Activated CD4-positive, alpha-beta memory T cell treated with anti-CD3 and anti-CD28 coated beads, Interleukin-2, amount 10 ng/mL, durations not matched to agents 7 days and 5 days (primary cell): Measurements from ENCODE around the gene MAP2K3. TPM values are rescaled to one million over a fixed set of nuclear protein-coding genes. Genes with fewer than 3 reads are reported as not detected.
"Not testable (repeated sequence)": the region's sequence is repeated elsewhere in the genome, so short reads cannot be mapped to it uniquely, and the experiment has no call there.

ENCODE experiments used
- CTCF ChIA-PET: fragments of 350-600 bp; sonication (Branson Sonifier 250); formaldehyde crosslinking; loops from one replicate; lab custom pipeline; 2021; ENCODE audit warnings: antibody characterized with exemption, inconsistent platforms; lab: Charles Lee
- POLR2A ChIA-PET: fragments of 350-600 bp; sonication (Branson Sonifier 250); formaldehyde crosslinking; loops from one replicate; lab custom pipeline; 2021; ENCODE audit warnings: antibody characterized with exemption; lab: Charles Lee
- DNase-seq: peaks from one replicate; pipeline ENCODE4 v3.0.0-alpha.2; 2020
- H3K27ac Mint-ChIP-seq: one replicate; pipeline ENCODE4 v1.8.0; 2021; ENCODE audit warnings: mild to moderate bottlenecking, mixed read lengths
- H3K27me3 Mint-ChIP-seq: one replicate; pipeline ENCODE4 v1.8.0; 2021; ENCODE audit warnings: mixed read lengths
- H3K36me3 Mint-ChIP-seq: one replicate; pipeline ENCODE4 v1.8.0; 2021; ENCODE audit warnings: low read depth, mixed read lengths
- H3K4me1 Mint-ChIP-seq: one replicate; pipeline ENCODE4 v1.8.0; 2021; ENCODE audit warnings: mixed read lengths
- H3K4me3 Mint-ChIP-seq: one replicate; pipeline ENCODE4 v1.8.0; 2021; ENCODE audit warnings: mild to moderate bottlenecking, mixed read lengths
- H3K9me3 Mint-ChIP-seq: one replicate; pipeline ENCODE4 v1.8.0; 2021; ENCODE audit warnings: mixed read lengths
- total RNA-seq, 2 experiments: library from RNA; stranded (reverse); gene quantifications; one replicate each; pipeline ENCODE4 v1.2.3, GENCODE V29; 2021

MAP2K3 gene
- total RNA-seq, 2 experiments from 2014 or later = 74.2 to 76.0 TPM

GRCh38 chr17:21297597-21297996 lies 13.1 kb downstream of the MAP2K3 start:
- Mint-ChIP-seq H3K4me1 (no peaks in the 10 kb centered on the region), H3K4me3 (no peak overlapping the region), H3K27me3 (no peaks in the 10 kb centered on the region), H3K27ac (no peak overlapping the region), H3K36me3 (peaks cover 37% of the 10 kb centered on the region), H3K9me3 (peaks cover 14% of the 10 kb centered on the region)
- ChIA-PET POLR2A (no interaction called here), CTCF (no interaction called here)
- DNase-seq = no peak

DNA sequence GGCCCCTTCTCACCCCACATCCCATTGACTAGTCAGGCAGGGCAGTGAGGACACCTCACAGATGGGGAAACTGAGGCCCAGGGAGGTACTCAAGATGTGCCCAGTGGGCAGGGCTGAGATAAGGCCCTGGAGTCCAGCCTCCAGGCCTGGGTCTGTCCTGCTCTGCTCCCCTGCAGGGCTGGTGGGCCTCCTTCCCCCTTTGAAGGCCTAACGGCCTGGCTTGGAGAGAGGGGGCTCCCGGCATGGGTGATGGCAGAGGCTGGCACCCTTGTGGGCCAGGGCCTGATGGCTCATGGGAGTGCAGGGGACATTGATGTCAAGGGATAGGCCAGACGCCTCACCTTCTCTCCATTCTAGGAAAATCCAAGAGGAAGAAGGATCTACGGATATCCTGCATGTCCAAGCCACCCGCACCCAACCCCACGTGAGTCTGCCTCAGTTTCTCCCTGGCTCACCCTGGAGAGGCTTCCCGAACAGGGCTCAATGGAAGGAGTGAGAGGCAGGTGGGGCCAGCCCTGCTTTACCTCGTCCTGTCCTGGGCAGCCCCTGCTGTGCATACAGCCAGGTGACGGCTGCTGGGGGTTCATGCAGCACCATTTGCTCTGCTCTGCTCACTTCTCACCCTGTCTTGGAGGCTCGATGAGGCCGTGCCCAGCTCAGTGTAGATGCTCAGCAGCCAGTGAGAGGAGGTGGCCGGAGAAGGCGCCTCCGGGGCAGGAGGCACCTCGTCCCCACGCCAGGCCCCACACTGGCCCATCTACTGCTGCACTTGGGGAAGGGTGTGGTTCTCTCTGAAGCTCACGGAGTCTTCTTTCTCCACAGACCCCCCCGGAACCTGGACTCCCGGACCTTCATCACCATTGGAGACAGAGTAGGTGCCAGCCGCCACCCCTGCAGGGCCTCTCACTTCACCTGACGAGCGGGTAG lies 13.8 kb downstream of the MAP2K3 start:
- Mint-ChIP-seq H3K4me1 (no peaks in the 10 kb centered on the region), H3K27ac (no peak overlapping the region), H3K4me3 (no peak overlapping the region), H3K9me3 (peaks cover 14% of the 10 kb centered on the region), H3K27me3 (no peaks in the 10 kb centered on the region), H3K36me3 (peaks cover 45% of the 10 kb centered on the region)
- ChIA-PET POLR2A (no interaction called here), CTCF (no interaction called here)
- no peak for DNase-seq

DNA sequence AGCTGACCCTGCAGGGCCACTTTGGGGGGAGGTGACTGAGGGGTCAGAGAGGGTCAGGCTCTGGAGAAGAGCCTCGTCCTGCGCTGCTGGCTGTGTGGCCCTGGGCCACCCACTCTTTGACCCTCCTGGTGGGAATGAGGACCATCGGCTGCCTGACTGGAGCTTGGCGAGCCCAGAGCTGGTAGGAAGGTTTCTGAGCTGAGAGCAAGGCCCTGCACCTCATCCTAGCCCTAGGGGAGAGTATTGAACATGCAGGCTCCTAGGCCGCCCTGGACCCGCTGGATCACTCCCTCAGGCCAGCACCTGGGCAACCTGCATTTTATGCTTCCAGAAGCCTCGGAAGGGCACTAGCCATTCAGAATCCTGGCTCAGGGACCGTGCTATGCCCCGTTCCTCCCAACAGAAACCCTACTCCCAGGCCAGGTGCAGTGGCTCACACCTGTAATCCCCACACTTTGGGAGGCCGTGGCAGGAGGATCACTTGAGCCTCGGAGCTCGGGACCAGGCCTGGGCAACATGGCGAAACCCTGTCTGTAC lies 14.5 kb downstream of the MAP2K3 start:
- Mint-ChIP-seq H3K27me3 (no peaks in the 10 kb centered on the region), H3K4me3 (no peak overlapping the region), H3K9me3 (peaks cover 14% of the 10 kb centered on the region), H3K36me3 (peaks cover 52% of the 10 kb centered on the region), H3K27ac (no peak overlapping the region), H3K4me1 (no peaks in the 10 kb centered on the region)
- ChIA-PET POLR2A (no interaction called here), CTCF (interaction anchor here (0.7 kb wide), 1 partner anchor 158 kb away, joined by 3 read pairs; no protein-coding TSS in a partner anchor)
- DNase-seq = no peak

GRCh38 chr17:21299981-21300600 lies 15.6 kb downstream of the MAP2K3 start:
- CTCF ChIA-PET = no interaction called here

GRCh38 chr17:21300601-21301571 lies 16.4 kb downstream of the MAP2K3 start:
- CTCF ChIA-PET = no interaction called here
- no peak for DNase-seq
- POLR2A ChIA-PET = no interaction called here
- H3K27me3 Mint-ChIP-seq = no peaks in the 10 kb centered on the region
- no peak overlapping the region for H3K27ac Mint-ChIP-seq
- no peak overlapping the region for H3K4me3 Mint-ChIP-seq
- H3K4me1 Mint-ChIP-seq = no peaks in the 10 kb centered on the region
- H3K36me3 Mint-ChIP-seq = peaks cover 60% of the 10 kb centered on the region
- H3K9me3 Mint-ChIP-seq = peaks cover 5% of the 10 kb centered on the region

More at GRCh38 chr17:21299981-21300600, 15.6 kb downstream of the MAP2K3 start:
- Mint-ChIP-seq H3K27me3 (no peaks in the 10 kb centered on the region), H3K4me3 (no peak overlapping the region), H3K9me3 (peaks cover 8% of the 10 kb centered on the region), H3K27ac (no peak overlapping the region), H3K4me1 (no peaks in the 10 kb centered on the region), H3K36me3 (peaks cover 54% of the 10 kb centered on the region)
- POLR2A ChIA-PET = no interaction called here
- DNase-seq = no peak

- ChIA-PET POLR2A (no interaction called here), CTCF (no interaction called here)
- no peak overlapping the region for H3K27ac Mint-ChIP-seq
- no peaks in the 10 kb centered on the region for H3K4me1 Mint-ChIP-seq
- H3K4me3 Mint-ChIP-seq = no peak overlapping the region
- H3K27me3 Mint-ChIP-seq = no peaks in the 10 kb centered on the region
- peaks cover 5% of the 10 kb centered on the region for H3K9me3 Mint-ChIP-seq
- peaks cover 70% of the 10 kb centered on the region for H3K36me3 Mint-ChIP-seq
- no peak for DNase-seq
Measured at GRCh38 chr17:21301593-21302550, 17.4 kb downstream of the MAP2K3 start.

DNA sequence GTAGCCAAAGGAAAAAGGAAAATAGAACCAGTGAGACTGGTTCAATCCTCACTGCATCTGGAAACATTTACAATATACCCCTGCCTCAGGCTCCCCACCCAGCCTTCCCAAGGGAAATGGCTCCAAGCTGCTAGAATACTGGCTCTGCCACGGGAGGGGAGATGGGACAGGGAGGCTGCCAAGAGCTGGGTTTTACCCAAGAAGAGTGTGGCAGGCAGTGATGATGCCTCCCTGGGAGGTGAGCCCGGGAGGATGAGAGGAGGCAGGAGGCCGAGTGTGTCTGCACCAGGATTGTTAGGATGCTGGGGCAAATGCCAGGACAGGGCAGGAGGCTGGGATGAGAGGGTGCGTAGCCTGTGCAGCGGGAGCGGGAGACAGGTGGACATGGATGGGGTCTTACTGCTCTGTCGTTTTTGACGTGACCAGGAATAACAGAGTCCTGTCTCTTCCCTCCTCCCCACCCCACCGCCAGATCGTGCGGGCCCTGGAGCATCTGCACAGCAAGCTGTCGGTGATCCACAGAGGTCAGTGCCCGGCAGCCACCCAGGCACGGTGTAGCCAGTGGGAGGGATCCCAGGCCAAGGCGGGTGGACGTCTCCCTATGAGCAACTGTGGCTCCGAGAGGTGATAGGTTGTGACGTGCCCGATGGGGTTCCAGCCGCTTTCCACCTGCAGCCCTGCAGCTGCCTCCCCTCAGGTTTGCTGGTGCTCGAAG lies 18.4 kb downstream of the MAP2K3 start:
- H3K27ac Mint-ChIP-seq = no peak overlapping the region
- ChIA-PET POLR2A (no interaction called here), CTCF (no interaction called here)
- H3K9me3 Mint-ChIP-seq = peaks cover 5% of the 10 kb centered on the region
- H3K4me3 Mint-ChIP-seq = no peak overlapping the region
- no peak for DNase-seq
- no peaks in the 10 kb centered on the region for H3K27me3 Mint-ChIP-seq
- no peaks in the 10 kb centered on the region for H3K4me1 Mint-ChIP-seq
- H3K36me3 Mint-ChIP-seq = peaks cover 73% of the 10 kb centered on the region

DNA sequence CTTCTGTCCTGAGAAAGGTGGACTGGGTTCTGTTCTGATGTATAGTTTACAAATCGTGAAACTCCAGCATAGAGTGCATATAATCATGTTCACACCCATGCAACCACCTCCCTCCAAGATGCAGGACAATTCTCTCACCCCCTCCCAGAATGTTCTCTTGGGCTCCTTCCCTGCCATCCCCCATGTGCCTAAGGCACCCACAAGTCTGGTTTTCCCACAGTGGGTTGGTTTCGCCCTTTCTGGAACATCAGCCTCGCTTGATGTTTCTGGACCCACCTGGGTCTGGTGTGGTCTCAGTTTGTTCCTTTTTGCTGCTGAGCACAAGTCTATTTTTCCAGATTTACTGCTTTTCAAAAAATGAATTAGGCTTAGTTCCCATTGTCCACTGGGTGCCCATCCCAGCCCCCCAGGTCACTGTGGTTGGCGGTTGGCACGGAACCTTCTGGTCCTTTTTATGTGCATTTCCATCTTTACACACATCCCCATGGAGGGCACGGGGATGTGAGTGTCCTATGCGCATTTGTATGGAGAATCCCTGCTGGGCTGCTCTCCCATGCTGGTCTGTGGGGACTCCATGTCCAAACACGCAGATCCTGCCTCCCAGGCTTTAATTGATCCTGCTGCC lies 19.0 kb downstream of the MAP2K3 start:
- no peak overlapping the region for H3K27ac Mint-ChIP-seq
- H3K36me3 Mint-ChIP-seq = peaks cover 78% of the 10 kb centered on the region
- CTCF ChIA-PET = no interaction called here
- POLR2A ChIA-PET = no interaction called here
- DNase-seq = no peak
- H3K9me3 Mint-ChIP-seq = peaks cover 4% of the 10 kb centered on the region
- H3K27me3 Mint-ChIP-seq = no peaks in the 10 kb centered on the region
- no peaks in the 10 kb centered on the region for H3K4me1 Mint-ChIP-seq
- no peak overlapping the region for H3K4me3 Mint-ChIP-seq

DNA sequence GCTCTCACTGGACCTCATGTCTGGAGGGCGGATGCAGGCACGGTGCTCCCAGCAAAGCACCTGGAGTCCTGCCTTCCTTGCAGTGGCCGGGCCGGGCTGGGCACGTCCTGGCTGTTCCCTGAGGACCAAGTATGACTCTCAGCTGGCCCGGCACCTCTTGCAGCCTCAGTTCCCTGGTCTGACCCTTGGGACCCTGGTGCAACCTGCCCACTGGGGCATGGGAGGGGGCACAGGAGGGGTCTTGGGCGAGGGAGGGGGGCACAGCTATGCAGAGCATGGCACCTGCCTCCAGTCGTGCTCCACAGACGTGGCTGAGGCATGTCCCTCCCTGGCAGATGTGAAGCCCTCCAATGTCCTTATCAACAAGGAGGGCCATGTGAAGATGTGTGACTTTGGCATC lies 19.6 kb downstream of the MAP2K3 start:
- H3K4me1 Mint-ChIP-seq = no peaks in the 10 kb centered on the region
- H3K27me3 Mint-ChIP-seq = no peaks in the 10 kb centered on the region
- H3K36me3 Mint-ChIP-seq = peaks cover 78% of the 10 kb centered on the region
- peaks cover 7% of the 10 kb centered on the region for H3K9me3 Mint-ChIP-seq
- ChIA-PET CTCF (no interaction called here), POLR2A (no interaction called here)
- H3K27ac Mint-ChIP-seq = no peak overlapping the region
- no peak for DNase-seq
- H3K4me3 Mint-ChIP-seq = no peak overlapping the region

DNA sequence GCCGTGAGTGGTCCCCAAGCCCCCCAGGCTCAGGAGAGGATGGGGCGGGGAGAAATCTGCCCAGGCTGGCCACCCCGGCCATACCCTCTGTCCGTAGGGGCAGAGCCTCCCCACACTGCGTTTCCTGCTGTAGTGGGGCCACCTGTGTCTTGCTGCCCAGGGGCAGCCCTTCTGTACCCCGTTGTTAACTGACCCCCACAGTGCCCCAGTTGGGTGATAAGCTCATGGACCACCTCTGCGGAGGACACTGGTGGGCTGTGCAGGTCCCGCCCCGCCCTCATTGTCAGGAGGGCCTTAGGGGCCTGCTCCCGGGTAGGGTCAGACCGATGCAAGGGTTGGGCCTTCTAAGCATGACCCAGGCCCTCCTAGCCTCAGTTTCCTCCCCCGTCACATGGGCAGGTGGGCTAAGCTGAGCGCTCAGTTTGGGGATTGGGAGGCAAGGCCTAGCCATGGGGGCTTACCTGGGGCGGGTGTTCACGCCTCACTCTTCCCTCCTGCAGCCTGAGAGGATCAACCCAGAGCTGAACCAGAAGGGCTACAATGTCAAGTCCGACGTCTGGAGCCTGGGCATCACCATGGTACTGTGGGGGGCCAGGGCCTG lies 20.1 kb downstream of the MAP2K3 start:
- POLR2A ChIA-PET, DNase-seq, H3K27me3 Mint-ChIP-seq, H3K4me3 Mint-ChIP-seq, H3K9me3 Mint-ChIP-seq, H3K4me1 Mint-ChIP-seq, CTCF ChIA-PET, H3K27ac Mint-ChIP-seq: not testable (repeated sequence)
- H3K36me3 Mint-ChIP-seq = peaks cover 77% of the 10 kb centered on the region
